AG09319 (cell line): ENCODE measurements around the gene TMEM80.
A peak's percentile ranks its signal among the peaks of the same experiment; 100 is the strongest.

Source experiments
- DNase-seq: peaks from one replicate; pipeline ENCODE4 v3.0.0-alpha.2; 2010; ENCODE audit warnings: low read depth; ENCODE audit errors: extremely low read depth
- CTCF ChIP-seq: IDR thresholded peaks from 2 replicates; pipeline ENCODE4 v1.5.1; 2011; ENCODE audit warnings: low read depth, mild to moderate bottlenecking, inconsistent platforms, low read length, moderate library complexity

TMEM80 gene

GRCh38 chr11:692824-693414 lies 2.7 kb upstream of the TMEM80 start:
- no peak for DNase-seq
- no peak for TF ChIP-seq CTCF

- no peak for TF ChIP-seq CTCF
- DNase-seq, result no peak
Observed at GRCh38 chr11:693415-693831, 2.2 kb upstream of the TMEM80 start.

GRCh38 chr11:693887-694562 lies 1.6 kb upstream of the TMEM80 start:
- DNase-seq, result no peak
- no peak for TF ChIP-seq CTCF

GRCh38 chr11:694563-695287 lies 891 bp upstream of the TMEM80 start, which contains the start of gene DEAF1:
DEAF1 (minus strand) TSS chr11:695222; CDS start chr11:695047, 175 bp downstream.
- peak; percentile 94 for DNase-seq
- TF ChIP-seq CTCF, result no peak

GRCh38 chr11:695288-695537 lies 403 bp upstream of the TMEM80 start:
- no peak for DNase-seq
- no peak for TF ChIP-seq CTCF

- DNase-seq, result peak; percentile 52
- TF ChIP-seq CTCF, result no peak
Observed at GRCh38 chr11:696955-697491, 1.4 kb downstream of the TMEM80 start.

- TF ChIP-seq CTCF, result no peak
- DNase-seq, result no peak
Observed at GRCh38 chr11:697811-698311, 2.2 kb downstream of the TMEM80 start.
